Forelimb muscle (tissue), 1 donor: ENCODE measurements around the gene GRID1. TPM values are rescaled to one million over a fixed set of nuclear protein-coding genes. Genes with fewer than 3 reads are reported as not detected.
"Not testable (repeated sequence)": the region's sequence is repeated elsewhere in the genome, so short reads cannot be mapped to it uniquely, and the experiment has no call there.

Experiments used
- DNase-seq: peaks from one replicate; pipeline ENCODE4 v3.0.0-alpha.2; 2013; ENCODE audit warnings: low read depth
- polyA plus RNA-seq: library from polyadenylated mRNA; unstranded; fragments of 120-200 nt; gene quantifications from one replicate; pipeline ENCODE4 v1.2.1, GENCODE V29; 2013; ENCODE audit not compliant: insufficient read length

Gene GRID1
- polyA plus RNA-seq, 1 donor: 3.8 TPM

DNA sequence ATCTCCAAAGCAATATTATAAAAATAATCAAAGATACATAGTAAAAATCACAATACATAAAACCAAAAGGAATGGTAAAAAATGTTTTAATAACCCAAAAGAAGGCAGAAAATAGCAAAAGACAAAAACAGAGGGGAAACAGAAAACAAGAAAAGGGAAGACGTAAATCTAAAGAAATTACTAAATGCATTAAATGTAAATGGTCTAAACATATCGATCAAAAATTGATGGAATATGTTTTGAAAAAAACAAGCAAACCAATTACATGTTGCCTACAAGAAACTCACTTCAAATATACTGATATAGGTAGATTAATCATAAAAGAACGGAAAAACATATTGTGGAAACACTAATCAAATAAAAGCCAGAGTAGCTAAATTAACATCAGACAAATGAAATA is 369.1 kb downstream of the GRID1 start:
- DNase-seq: no peak

DNA sequence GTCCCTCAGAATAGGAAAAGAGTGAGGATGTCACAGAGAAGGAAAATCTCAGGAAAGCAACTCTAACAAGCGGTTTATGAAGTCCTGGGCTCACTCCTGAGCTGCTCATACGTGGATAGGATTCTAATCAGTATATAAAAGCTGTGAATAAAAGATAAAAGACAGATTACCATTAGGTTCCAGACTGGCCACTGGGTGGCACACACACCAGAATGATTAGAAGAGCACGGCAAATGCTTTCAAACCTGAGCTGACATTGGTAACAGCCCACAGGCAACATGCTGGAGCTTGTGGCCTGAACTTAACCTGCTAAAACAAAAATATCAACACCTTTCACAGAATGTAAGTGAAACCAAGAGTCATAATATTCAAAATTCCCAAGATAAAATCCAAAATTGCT is 370.8 kb downstream of the GRID1 start:
- DNase-seq: no peak

- no peak for DNase-seq
These were observed 372.6 kb downstream of the GRID1 start for GRCh38 chr10:85993840-85994507.

DNA sequence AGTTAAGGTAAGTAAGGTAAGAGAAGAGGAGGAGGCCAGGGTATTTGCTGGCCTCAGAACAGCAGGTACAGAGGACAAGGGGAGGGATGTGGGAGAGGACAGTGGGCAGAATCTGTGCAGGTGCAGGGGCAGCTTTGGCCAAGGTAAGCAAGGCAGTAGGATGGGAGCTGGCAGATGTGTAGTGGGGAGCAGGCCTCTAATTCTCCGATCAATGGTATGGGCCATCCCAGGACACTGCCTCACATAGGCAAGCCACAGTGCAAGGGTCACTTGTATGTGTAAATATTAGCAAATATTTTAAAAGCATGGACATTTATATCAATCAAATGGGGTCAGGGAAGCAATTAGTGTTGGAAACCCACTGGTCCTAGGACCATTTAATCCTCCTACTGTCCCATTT is 373.5 kb downstream of the GRID1 start:
- DNase-seq: no peak

DNA sequence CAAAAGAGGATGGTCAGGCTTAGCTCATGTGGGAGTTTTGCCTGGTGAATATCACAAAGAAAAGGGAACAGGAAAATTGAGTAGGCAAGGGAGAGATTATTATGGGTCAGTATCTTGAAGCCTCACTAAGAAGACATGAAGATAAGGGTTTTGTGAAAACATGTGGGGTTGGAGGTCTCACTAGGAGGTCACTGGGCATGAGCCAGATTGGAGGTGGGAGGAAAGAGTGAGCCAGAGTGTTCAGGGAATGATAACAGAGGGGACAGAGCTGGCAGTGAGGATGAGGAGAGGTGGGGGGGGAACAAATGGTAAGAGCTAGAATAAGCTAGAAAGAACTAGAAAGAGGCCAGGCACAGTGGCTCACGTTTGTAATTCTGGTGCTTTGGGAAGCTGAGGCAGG is 374.3 kb downstream of the GRID1 start:
- no peak for DNase-seq

DNA sequence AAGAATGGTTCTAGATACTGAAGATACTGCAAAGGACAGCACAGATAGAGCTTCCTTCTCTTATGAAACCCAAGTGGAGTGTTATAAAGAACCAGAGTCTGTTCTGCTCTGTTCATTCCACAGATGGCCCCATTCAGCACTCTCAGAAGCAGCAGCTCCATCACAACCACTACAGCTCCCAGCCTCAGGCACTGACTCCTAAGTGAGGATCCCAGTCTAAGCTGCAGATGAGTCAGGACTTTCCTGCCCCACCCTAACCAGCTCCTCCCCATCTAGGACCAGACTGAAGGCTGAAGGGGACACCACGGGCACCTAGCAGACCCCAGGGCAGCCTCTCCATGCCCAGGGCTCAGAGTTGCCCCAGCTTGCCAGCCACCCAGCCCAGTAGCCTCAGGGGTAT is 379.8 kb downstream of the GRID1 start:
- no peak for DNase-seq

DNA sequence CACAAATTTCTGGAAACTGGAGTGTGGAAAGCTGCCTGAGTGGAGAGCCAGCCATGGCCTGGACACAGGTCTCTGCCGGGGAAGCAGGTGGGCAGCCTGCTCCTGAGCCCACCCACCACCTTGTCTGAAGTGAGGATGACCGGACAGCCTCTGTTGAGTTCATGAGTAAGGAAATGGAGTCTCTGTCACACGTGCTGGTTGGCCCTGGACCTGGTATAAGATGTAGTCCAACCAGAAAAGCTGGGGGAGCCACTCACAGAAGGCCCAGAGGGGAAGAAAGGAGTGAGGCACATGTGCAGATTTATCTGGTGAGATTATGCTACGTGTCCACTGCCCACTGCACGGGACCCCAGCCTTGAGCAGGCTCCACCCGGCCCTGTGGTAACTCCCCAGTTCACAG is 383.5 kb downstream of the GRID1 start:
- DNase-seq: no peak

DNA sequence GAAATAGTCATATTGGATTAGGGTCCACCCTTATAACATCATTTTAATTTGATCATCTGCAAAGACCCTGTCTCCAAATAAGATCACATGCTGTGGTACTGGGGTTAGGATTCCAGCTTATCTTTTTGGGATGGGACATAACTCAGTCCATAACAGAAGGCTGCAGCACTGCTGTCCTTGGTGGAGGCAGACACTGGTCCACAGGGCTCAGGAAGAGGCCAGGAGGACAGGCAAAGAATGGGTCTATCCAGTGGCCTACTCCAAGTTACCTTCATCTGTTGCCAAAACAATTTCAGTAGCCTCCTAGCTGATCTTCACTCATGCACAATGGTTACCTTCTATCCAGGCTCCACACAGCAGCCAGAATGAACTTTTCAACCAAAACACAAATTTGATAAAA is 387.0 kb downstream of the GRID1 start:
- no peak for DNase-seq

DNA sequence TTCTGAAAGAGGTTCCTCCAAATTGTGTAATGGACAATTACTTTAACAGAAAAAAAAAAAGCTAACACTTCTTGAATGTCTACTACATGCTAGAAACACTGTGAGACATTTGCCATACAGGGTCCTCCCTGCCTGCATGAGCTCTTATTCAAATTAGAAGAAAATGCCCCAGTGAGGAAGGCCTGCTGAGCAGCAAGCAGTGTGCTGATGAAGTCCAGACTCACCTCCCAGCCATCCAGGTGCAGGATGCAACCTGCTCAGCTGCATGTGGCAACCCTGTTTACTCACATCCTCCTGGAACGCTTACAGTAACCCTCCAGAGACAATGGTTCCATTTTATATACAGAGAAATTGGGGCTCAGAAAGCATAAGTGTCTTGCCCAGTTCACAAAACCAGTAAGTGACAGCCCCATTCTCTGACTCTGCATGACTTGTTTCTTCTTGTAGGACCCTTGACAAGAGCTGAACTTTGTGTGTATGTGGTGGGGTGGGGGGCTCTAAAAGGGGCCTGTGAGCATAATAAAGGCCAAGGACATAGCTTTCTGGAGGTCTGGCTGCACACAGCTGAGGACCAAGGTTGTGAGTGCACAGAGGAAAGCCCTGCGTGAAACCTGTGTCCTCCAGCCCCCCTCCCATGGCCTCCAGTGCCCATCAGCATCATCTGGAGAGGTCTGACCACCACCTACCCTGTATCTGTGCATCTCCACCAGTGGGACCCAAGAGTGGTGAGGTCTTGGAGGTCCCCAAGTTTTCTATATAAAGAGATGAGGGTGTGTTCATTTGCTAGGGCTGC is 387.8 kb downstream of the GRID1 start:
- DNase-seq: no peak

GRCh38 chr10:85977642-85978041 is 389.0 kb downstream of the GRID1 start:
- DNase-seq: no peak

GRCh38 chr10:85976267-85976793 is 390.3 kb downstream of the GRID1 start:
- DNase-seq: no peak

DNA sequence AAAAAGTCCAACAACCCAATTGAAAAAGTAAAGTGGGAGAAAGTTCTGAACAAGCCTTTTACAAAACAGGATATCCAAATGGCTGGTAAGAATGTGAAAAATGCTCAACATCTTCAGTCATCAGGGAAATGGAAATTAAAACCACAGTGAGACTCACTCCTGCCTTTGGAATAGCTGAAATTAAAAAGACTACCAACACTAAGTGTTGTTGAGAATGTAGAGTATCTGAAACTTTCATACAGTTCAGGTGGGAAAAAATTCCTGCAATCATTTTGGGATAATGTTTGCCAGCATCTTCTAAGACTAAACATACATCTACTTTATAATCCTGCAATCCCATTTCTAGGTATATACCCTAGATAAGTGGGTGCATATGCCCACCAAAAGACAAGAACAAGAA is 395.1 kb downstream of the GRID1 start:
- DNase-seq: no peak

DNA sequence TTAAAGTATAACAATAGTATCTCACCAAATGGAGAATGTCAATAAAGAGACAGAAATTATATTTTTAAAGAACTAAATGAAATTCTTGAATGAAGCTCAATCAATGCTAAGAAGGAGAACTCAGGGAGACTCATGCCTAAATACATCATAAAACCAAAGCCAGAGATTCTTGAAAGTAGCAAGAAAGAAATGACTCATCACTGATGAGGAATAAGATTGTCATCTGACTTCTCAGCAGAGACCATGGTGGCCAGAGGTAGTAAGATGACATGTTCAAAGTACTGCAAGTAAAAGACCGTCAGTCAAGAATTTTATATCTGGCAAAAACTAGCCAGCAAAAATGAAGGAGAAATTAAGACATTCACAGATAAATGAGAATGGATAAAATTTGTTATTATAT is 399.0 kb downstream of the GRID1 start:
- no peak for DNase-seq

DNA sequence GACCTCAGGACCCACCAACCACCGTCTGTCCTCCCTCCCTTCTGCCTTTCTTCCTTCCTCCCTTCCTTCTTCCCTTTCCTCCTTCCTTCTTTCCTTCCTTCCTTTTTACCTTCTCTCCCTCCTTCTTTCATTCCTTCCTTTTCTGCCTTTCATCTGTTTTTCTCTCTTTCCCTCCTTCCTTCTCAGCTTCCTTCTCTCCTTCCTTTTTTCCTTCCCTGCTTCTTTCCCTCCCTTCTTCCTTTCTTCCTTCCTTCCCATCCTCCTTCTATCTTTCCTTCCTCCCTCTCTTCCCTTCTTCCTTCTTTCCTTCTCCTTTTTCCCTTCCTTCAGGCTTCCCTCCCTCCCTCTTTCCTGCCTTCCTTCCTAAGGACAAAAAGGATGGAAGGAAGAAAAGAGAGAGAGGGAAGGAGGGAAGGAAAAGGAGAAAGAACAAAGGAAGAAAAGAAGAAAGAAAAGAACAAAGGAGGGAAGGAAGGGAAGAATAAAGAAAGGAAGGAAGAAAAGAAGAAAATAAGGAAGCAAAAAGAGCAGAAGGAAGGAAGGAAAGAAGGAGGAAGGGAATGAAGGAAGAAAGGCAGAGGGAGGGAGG is 405.0 kb downstream of the GRID1 start:
- no peak for DNase-seq

DNA sequence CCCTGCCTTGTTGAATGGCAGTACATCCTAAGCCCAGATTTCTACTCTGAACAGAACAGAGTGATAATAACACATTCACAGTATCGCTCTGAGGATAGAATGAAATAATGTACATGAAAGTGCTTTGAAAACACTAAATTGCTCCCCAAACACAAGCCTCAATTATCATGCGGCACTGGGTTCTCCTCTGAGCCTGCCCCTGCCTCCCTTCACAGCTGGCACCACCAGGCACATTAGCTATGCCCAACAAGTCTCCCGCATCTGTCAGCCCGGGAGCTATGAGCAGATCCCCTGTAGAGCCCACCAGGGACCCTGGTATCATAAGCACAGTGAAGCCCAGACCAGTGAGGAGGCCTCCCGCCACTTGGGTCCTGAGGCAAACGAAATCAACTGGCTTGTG is 405.5 kb downstream of the GRID1 start:
- no peak for DNase-seq

DNA sequence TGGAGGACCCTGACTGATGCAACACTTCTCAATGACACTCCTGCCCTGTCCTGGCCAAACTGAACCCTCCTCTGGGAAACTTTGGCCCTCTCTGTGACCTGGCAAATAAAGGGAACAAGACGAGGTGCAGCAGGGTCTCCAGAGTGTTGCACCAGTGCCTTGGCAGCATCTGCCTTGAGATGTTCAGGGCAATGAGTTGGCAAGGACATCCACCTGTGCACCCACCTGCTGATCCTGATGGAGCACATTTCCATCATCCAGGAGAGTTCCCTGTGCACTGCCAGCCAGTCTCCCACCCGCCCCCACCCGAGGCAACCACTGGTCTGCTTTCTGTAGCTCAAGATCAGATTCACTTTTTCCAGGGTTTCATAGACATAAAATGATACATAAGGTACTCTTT is 407.4 kb downstream of the GRID1 start:
- DNase-seq: no peak

DNA sequence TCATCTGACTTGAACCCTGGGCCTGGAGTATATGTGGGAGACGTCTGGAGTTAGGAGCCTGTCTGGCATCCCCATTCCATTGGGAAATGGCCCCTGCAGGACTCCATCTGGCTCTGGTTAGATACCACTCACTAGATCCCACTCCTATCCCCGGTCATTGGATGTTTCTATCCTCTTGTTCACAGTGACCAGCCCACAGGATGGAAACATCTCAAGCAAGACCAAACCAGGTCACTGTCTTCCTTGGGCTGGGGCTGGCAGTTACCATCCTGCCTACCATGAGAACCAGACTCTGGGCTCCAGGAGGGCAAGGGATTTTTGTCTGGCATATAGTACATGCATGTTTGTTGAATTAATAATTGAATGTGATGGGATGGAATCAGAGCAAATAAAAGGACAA is 415.7 kb downstream of the GRID1 start:
- no peak for DNase-seq

- no peak for DNase-seq
These were observed 419.8 kb downstream of the GRID1 start for GRCh38 chr10:85946713-85947326.

- no peak for DNase-seq
These were observed 430.4 kb downstream of the GRID1 start for GRCh38 chr10:85936161-85936560.

DNA sequence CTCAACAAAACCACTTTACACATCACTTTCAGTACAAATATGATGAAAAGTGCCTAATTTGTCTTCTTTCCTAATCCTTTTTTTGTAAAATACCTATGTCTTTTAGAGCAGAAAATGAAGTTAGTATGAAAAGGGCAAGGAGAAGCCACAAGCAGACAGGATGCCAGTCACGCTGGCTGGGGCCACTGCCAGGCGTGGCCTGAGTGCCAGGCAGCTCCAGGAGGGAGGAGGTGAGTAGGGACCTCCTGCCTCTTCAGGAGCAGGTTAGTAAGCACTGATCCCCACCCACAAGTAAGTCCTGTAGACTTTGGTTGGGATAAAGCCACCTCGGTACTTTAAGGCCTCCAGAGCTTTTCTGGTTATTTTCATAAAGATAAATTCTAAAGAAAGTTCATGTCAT is 432.0 kb downstream of the GRID1 start:
- no peak for DNase-seq

DNA sequence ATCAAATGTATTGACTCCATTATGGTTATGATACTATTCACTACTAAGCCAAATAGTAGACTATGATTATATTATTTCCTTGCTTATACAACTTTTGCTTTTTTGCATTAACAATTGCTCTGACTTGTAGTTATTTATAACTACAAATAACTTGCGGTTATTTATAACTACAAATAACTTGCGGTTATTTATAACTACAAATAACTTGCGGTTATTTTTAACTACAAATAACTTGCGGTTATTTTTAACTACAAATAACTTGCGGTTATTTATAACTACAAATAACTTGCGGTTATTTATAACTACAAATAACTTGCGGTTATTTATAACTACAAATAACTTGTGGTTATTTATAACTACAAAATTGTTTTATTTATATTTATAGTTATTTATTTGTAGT is 436.6 kb downstream of the GRID1 start:
- DNase-seq: not testable (repeated sequence)

GRCh38 chr10:85927952-85928665 is 438.5 kb downstream of the GRID1 start:
- no peak for DNase-seq
